SK-N-SH treated with all-trans-retinoic acid at 6 μM for 48 hours (cell line): ENCODE results near the gene CPNE7.

Experiments
- ATAC-seq: fragments of 200-7000 bp; cut with Tn5 transposase; 3 replicates; pipeline ENCODE4 v1.9.1; 2020; ENCODE audit warnings: mild to moderate bottlenecking, moderate library complexity
- ARNTL ChIP-seq: fragments of 450-650 bp; formaldehyde crosslinking; IDR thresholded peaks from 2 replicates; pipeline ENCODE4 v1.5.0; 2020; ENCODE audit warnings: low read depth, mild to moderate bottlenecking, moderate library complexity, borderline replicate concordance
- BACH2 ChIP-seq: fragments of 250-450 bp; sonication (Bioruptor Pico); IDR thresholded peaks from 2 replicates; pipeline ENCODE4 v1.9.0; 2021; ENCODE audit warnings: mild to moderate bottlenecking, borderline replicate concordance
- ESRRG ChIP-seq: fragments of 250-450 bp; sonication (Bioruptor Pico); IDR thresholded peaks from 2 replicates; pipeline ENCODE4 v1.6.1; 2021; ENCODE audit warnings: mild to moderate bottlenecking
- GLIS3 ChIP-seq: fragments of 250-450 bp; sonication (Bioruptor Pico); IDR thresholded peaks from 2 replicates; pipeline ENCODE4 v1.5.0; 2020; ENCODE audit warnings: mild to moderate bottlenecking, moderate library complexity
- OSR1 ChIP-seq: fragments of 250-450 bp; sonication (Bioruptor Pico); IDR thresholded peaks from 2 replicates; pipeline ENCODE4 v1.8.0; 2022; ENCODE audit warnings: moderate library complexity, mild to moderate bottlenecking, inconsistent platforms
- PPARA ChIP-seq: fragments of 250-450 bp; sonication (Bioruptor Pico); IDR thresholded peaks from 2 replicates; pipeline ENCODE4 v1.5.0; 2020; ENCODE audit warnings: mild to moderate bottlenecking, borderline replicate concordance
- RARB ChIP-seq: fragments of 250-450 bp; sonication (Bioruptor Pico); IDR thresholded peaks from 2 replicates; pipeline ENCODE4 v1.8.0; 2021; ENCODE audit warnings: mild to moderate bottlenecking, moderate library complexity
- SNAI2 ChIP-seq: fragments of 250-450 bp; sonication (Bioruptor Pico); IDR thresholded peaks from 2 replicates; pipeline ENCODE4 v1.5.0; 2020; ENCODE audit warnings: mild to moderate bottlenecking, moderate library complexity
- TCF4 ChIP-seq: fragments of 250-450 bp; sonication (Bioruptor Pico); IDR thresholded peaks from 2 replicates; pipeline ENCODE4 v1.8.0; 2021; ENCODE audit warnings: mild to moderate bottlenecking, moderate library complexity, borderline replicate concordance
- TOX ChIP-seq: fragments of 250-450 bp; sonication (Bioruptor Pico); IDR thresholded peaks from 2 replicates; pipeline ENCODE4 v1.8.0; 2021; ENCODE audit warnings: mild to moderate bottlenecking, moderate library complexity, borderline replicate concordance
- ZC3H10 ChIP-seq: fragments of 250-450 bp; sonication (Bioruptor Pico); IDR thresholded peaks from 2 replicates; pipeline ENCODE4 v1.5.1; 2021; ENCODE audit warnings: mild to moderate bottlenecking, moderate library complexity
- ZFP3 ChIP-seq: fragments of 250-450 bp; sonication (Bioruptor Pico); IDR thresholded peaks from 2 replicates; pipeline ENCODE4 v1.5.0; 2020; ENCODE audit warnings: mild to moderate bottlenecking, moderate library complexity
- ZNF565 ChIP-seq: fragments of 450-650 bp; formaldehyde crosslinking; conservative IDR thresholded peaks from 2 replicates; pipeline ENCODE4 v1.5.0; 2020; ENCODE audit warnings: low read depth, mild to moderate bottlenecking, moderate library complexity
- ZNF70 ChIP-seq: fragments of 450-650 bp; formaldehyde crosslinking; IDR thresholded peaks from 2 replicates; pipeline ENCODE4 v1.5.0; 2020; ENCODE audit warnings: mild to moderate bottlenecking, moderate library complexity
- ZNF8 ChIP-seq: fragments of 450-650 bp; formaldehyde crosslinking; IDR thresholded peaks from 2 replicates; pipeline ENCODE4 v1.5.0; 2020; ENCODE audit warnings: mild to moderate bottlenecking, moderate library complexity
- TF ChIP-seq, protein P1 (sequence below): fragments of 250-450 bp; sonication (Bioruptor Pico); IDR thresholded peaks from 2 replicates; pipeline ENCODE4 v1.5.1; 2021; ENCODE audit warnings: mild to moderate bottlenecking, moderate library complexity
- TF ChIP-seq, protein P2 (sequence below): fragments of 250-450 bp; sonication (Bioruptor Pico); IDR thresholded peaks from 2 replicates; pipeline ENCODE4 v1.8.0; 2021; ENCODE audit warnings: low read depth, mild to moderate bottlenecking, moderate library complexity, borderline replicate concordance
- TF ChIP-seq, protein P3 (sequence below): fragments of 250-450 bp; sonication (Bioruptor Pico); IDR thresholded peaks from 2 replicates; pipeline ENCODE4 v1.5.1; 2020; ENCODE audit warnings: low read depth, mild to moderate bottlenecking, moderate library complexity
- TF ChIP-seq, protein P4 (sequence below): fragments of 250-450 bp; sonication (Bioruptor Pico); IDR thresholded peaks from 2 replicates; pipeline ENCODE4 v1.5.0; 2020; ENCODE audit warnings: mild to moderate bottlenecking, moderate library complexity
- TF ChIP-seq, protein P5 (sequence below): fragments of 250-450 bp; sonication (Bioruptor Pico); IDR thresholded peaks from 2 replicates; pipeline ENCODE4 v1.8.0; 2020; ENCODE audit warnings: mild to moderate bottlenecking, moderate library complexity, borderline replicate concordance

The CPNE7 gene

DNA sequence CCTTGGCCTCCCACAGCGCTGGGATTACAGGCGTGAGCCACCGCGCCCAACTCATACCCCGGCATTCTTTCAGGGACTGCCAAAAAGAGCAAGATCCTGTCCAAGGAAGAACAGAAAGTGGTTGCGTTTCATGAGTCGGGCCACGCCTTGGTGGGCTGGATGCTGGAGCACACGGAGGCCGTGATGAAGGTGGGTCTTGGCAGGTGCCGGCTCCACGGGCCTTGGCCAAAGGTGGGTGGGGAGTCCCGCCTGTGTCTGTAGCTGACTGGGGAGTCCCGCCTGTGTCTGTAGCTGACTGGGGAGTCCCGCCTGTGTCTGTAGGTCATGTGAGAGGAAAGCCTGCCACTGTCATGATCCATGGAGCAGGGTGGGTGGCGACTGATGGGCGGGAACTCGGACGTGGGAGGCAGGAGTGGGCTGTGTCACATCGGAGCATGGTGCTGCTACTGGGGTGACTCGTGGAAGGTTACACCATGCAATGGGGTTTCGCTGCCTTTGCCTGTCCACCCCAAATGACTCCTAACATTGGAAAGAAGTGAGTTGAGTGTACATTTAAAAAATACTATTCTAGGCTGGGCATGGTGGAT lies 25.0 kb upstream of the CPNE7 start:
- TF ChIP-seq ZC3H10 (CRISPR knock-in tag) = no peak
- no peak for TF ChIP-seq TOX (CRISPR knock-in tag)
- TF ChIP-seq, protein P1, sequence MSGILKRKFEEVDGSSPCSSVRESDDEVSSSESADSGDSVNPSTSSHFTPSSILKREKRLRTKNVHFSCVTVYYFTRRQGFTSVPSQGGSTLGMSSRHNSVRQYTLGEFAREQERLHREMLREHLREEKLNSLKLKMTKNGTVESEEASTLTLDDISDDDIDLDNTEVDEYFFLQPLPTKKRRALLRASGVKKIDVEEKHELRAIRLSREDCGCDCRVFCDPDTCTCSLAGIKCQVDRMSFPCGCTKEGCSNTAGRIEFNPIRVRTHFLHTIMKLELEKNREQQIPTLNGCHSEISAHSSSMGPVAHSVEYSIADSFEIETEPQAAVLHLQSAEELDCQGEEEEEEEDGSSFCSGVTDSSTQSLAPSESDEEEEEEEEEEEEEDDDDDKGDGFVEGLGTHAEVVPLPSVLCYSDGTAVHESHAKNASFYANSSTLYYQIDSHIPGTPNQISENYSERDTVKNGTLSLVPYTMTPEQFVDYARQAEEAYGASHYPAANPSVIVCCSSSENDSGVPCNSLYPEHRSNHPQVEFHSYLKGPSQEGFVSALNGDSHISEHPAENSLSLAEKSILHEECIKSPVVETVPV (CRISPR knock-in tag) = no peak
- TF ChIP-seq BACH2 (CRISPR knock-in tag) = no peak
- TF ChIP-seq ZNF70 (CRISPR knock-in tag) = no peak
- no peak for TF ChIP-seq RARB
- no peak for TF ChIP-seq PPARA (CRISPR knock-in tag)
- TF ChIP-seq OSR1 = no peak
- TF ChIP-seq, protein P2, sequence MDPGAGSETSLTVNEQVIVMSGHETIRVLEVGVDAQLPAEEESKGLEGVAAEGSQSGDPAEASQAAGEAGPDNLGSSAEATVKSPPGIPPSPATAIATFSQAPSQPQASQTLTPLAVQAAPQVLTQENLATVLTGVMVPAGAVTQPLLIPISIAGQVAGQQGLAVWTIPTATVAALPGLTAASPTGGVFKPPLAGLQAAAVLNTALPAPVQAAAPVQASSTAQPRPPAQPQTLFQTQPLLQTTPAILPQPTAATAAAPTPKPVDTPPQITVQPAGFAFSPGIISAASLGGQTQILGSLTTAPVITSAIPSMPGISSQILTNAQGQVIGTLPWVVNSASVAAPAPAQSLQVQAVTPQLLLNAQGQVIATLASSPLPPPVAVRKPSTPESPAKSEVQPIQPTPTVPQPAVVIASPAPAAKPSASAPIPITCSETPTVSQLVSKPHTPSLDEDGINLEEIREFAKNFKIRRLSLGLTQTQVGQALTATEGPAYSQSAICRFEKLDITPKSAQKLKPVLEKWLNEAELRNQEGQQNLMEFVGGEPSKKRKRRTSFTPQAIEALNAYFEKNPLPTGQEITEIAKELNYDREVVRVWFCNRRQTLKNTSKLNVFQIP (CRISPR knock-in tag) = no peak
- TF ChIP-seq, protein P3, sequence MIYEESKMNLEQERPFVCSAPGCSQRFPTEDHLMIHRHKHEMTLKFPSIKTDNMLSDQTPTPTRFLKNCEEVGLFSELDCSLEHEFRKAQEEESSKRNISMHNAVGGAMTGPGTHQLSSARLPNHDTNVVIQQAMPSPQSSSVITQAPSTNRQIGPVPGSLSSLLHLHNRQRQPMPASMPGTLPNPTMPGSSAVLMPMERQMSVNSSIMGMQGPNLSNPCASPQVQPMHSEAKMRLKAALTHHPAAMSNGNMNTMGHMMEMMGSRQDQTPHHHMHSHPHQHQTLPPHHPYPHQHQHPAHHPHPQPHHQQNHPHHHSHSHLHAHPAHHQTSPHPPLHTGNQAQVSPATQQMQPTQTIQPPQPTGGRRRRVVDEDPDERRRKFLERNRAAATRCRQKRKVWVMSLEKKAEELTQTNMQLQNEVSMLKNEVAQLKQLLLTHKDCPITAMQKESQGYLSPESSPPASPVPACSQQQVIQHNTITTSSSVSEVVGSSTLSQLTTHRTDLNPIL (CRISPR knock-in tag) = no peak
- no peak for TF ChIP-seq ESRRG (CRISPR knock-in tag)
- no peak for TF ChIP-seq ZFP3 (CRISPR knock-in tag)
- TF ChIP-seq, protein P4, sequence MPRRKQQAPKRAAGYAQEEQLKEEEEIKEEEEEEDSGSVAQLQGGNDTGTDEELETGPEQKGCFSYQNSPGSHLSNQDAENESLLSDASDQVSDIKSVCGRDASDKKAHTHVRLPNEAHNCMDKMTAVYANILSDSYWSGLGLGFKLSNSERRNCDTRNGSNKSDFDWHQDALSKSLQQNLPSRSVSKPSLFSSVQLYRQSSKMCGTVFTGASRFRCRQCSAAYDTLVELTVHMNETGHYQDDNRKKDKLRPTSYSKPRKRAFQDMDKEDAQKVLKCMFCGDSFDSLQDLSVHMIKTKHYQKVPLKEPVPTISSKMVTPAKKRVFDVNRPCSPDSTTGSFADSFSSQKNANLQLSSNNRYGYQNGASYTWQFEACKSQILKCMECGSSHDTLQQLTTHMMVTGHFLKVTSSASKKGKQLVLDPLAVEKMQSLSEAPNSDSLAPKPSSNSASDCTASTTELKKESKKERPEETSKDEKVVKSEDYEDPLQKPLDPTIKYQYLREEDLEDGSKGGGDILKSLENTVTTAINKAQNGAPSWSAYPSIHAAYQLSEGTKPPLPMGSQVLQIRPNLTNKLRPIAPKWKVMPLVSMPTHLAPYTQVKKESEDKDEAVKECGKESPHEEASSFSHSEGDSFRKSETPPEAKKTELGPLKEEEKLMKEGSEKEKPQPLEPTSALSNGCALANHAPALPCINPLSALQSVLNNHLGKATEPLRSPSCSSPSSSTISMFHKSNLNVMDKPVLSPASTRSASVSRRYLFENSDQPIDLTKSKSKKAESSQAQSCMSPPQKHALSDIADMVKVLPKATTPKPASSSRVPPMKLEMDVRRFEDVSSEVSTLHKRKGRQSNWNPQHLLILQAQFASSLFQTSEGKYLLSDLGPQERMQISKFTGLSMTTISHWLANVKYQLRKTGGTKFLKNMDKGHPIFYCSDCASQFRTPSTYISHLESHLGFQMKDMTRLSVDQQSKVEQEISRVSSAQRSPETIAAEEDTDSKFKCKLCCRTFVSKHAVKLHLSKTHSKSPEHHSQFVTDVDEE (CRISPR knock-in tag) = no peak
- TF ChIP-seq GLIS3 (CRISPR knock-in tag) = no peak
- no peak for TF ChIP-seq SNAI2 (CRISPR knock-in tag)
- no peak for TF ChIP-seq ARNTL
- no peak for TF ChIP-seq ZNF565 (CRISPR knock-in tag)
- TF ChIP-seq ZNF8 (CRISPR knock-in tag) = no peak
- TF ChIP-seq, protein P5, sequence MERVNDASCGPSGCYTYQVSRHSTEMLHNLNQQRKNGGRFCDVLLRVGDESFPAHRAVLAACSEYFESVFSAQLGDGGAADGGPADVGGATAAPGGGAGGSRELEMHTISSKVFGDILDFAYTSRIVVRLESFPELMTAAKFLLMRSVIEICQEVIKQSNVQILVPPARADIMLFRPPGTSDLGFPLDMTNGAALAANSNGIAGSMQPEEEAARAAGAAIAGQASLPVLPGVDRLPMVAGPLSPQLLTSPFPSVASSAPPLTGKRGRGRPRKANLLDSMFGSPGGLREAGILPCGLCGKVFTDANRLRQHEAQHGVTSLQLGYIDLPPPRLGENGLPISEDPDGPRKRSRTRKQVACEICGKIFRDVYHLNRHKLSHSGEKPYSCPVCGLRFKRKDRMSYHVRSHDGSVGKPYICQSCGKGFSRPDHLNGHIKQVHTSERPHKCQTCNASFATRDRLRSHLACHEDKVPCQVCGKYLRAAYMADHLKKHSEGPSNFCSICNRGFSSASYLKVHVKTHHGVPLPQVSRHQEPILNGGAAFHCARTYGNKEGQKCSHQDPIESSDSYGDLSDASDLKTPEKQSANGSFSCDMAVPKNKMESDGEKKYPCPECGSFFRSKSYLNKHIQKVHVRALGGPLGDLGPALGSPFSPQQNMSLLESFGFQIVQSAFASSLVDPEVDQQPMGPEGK (CRISPR knock-in tag) = no peak
- no peak for TF ChIP-seq TCF4 (CRISPR knock-in tag)
- TF ChIP-seq, all 23 proteins: peak for 0
- no peak; the same call in 2 of the 3 replicates for ATAC-seq

DNA sequence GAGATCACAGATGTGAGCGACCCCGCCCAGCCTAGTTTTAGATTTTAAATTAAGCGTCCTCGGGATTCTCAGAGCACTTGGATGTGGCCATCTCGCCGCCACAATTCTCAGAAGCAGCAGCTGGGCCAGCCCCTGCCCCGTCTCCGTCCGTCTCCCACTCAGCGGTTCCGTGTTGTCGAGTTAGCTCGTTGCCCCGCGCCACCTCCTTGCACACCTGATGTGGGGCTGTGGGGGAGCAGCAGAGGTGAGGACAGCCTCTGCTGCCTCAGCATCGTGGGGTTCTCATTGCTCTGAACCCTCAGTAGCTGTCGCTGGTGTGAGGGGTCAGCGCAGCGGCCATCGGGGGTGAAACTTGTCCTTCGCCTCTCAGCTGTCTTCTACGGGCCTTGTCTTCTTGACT lies 23.2 kb upstream of the CPNE7 start:
- TF ChIP-seq, protein P1 (CRISPR knock-in tag) = no peak
- TF ChIP-seq TCF4 (CRISPR knock-in tag) = no peak
- no peak for TF ChIP-seq ZNF565 (CRISPR knock-in tag)
- no peak for TF ChIP-seq GLIS3 (CRISPR knock-in tag)
- ATAC-seq = no peak
